Type B pancreatic cell (in vitro differentiated cells): Measurements from ENCODE around the gene FA2H. TPM values are rescaled to one million over a fixed set of nuclear protein-coding genes. Genes with fewer than 3 reads are reported as not detected.

Experiments
- DNase-seq: peaks from one replicate; pipeline ENCODE4 v3.0.0; 2021; ENCODE audit warnings: mixed read lengths; ENCODE audit not compliant: unreplicated experiment; ENCODE audit errors: extremely low spot score
- H3K27ac Mint-ChIP-seq: 2 replicates; pipeline ENCODE4 v1.8.0; 2021; ENCODE audit warnings: mild to moderate bottlenecking, mixed read lengths
- H3K27me3 Mint-ChIP-seq: 2 replicates; pipeline ENCODE4 v1.8.0; 2021; ENCODE audit warnings: mixed read lengths
- H3K36me3 Mint-ChIP-seq: 2 replicates; pipeline ENCODE4 v1.8.0; 2021; ENCODE audit warnings: mixed read lengths
- H3K4me1 Mint-ChIP-seq: one replicate; pipeline ENCODE4 v1.8.0; 2021; ENCODE audit warnings: mixed read lengths; ENCODE audit not compliant: unreplicated experiment
- H3K4me3 Mint-ChIP-seq: 2 replicates; pipeline ENCODE4 v1.8.0; 2021; ENCODE audit warnings: mild to moderate bottlenecking, mixed read lengths
- H3K9me3 Mint-ChIP-seq: 2 replicates; pipeline ENCODE4 v1.8.0; 2021; ENCODE audit warnings: mixed read lengths
- total RNA-seq: library from RNA; stranded (reverse); gene quantifications from 2 replicates; pipeline ENCODE4 v1.2.1, GENCODE V29; 2021; ENCODE audit warnings: low replicate concordance
- TF ChIP-seq, protein P1 (sequence below): fragments of 200-600 bp; sonication (generic); conservative IDR thresholded peaks from 2 replicates; pipeline ENCODE4 v1.5.0; 2021; ENCODE audit warnings: antibody characterized with exemption, mild to moderate bottlenecking

Gene FA2H
- total RNA-seq, 1 donor from 2014 or later: 5.0 TPM

DNA sequence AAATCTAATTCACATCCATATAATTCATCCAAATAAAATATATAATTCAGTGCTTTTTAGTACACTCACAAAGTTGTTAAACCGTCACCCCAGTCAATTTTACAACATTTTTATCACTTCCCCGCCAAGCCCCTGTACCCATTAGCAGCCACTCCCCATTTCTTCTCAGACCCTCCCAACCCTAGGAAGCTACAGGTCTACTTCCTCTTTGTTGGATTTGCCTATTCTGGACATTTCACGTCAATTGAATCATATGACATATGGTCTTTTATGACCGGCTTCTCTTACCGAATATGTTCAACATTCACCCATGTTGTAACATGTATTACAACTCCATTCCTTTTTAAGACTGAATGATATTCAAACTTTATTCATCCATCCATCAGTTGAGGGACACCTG is 54.0 kb downstream of the FA2H start:
- no peak overlapping the region for H3K27ac Mint-ChIP-seq
- no peaks in the 10 kb centered on the region for H3K4me1 Mint-ChIP-seq
- H3K4me3 Mint-ChIP-seq: no peak overlapping the region
- TF ChIP-seq, protein P1, sequence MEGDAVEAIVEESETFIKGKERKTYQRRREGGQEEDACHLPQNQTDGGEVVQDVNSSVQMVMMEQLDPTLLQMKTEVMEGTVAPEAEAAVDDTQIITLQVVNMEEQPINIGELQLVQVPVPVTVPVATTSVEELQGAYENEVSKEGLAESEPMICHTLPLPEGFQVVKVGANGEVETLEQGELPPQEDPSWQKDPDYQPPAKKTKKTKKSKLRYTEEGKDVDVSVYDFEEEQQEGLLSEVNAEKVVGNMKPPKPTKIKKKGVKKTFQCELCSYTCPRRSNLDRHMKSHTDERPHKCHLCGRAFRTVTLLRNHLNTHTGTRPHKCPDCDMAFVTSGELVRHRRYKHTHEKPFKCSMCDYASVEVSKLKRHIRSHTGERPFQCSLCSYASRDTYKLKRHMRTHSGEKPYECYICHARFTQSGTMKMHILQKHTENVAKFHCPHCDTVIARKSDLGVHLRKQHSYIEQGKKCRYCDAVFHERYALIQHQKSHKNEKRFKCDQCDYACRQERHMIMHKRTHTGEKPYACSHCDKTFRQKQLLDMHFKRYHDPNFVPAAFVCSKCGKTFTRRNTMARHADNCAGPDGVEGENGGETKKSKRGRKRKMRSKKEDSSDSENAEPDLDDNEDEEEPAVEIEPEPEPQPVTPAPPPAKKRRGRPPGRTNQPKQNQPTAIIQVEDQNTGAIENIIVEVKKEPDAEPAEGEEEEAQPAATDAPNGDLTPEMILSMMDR: no peak
- H3K27me3 Mint-ChIP-seq: no peaks in the 10 kb centered on the region
- no peaks in the 10 kb centered on the region for H3K36me3 Mint-ChIP-seq
- DNase-seq: no peak
- H3K9me3 Mint-ChIP-seq: no peaks in the 10 kb centered on the region

DNA sequence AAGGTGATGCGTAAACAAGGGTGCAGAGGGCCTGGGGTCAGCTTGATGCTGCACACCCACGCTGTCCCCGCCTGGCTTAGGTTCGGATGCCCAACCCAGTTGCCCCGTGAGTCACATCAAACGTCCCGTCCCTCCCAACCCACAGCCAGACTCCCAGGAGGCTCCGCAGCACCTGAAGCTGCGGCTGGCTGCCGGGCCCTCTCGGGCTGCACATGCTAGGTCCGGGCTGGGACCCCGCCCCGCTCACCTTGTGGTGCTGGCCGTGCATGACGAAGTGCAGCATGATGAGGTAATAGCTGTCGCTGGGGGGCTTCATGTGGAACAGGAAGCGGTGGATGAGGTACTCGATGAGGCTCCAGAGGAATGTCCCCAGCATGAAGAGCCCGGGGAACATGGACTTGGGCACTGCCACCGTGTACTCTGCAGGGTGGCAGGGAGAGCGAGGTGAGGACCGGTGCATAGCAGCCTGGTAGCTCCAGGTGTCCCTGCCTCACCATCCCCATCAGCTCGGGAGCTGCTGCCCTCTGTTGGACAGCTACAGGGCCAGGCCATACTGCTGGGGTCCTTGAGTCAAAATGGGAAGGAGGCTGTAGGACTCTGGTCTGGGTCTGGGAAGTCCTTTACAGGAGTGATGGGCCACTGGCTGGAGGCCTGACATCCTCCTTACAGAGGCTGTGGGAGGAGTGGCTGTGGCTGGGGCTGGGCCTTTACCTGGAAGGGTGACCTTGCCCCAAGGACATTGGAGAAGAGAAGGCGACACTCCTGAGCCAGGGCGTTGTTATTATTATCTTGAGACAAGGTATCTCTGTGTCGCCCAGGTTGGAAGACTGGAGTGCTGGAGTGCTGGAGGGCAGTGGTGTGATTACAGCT is 55.6 kb downstream of the FA2H start:
- Mint-ChIP-seq H3K4me1 (no peaks in the 10 kb centered on the region), H3K4me3 (no peak overlapping the region), H3K9me3 (no peaks in the 10 kb centered on the region), H3K36me3 (no peaks in the 10 kb centered on the region), H3K27ac (no peak overlapping the region), H3K27me3 (no peaks in the 10 kb centered on the region)
- TF ChIP-seq, protein P1: no peak
- DNase-seq: no peak

- no peak for DNase-seq
- no peaks in the 10 kb centered on the region for H3K27me3 Mint-ChIP-seq
- H3K27ac Mint-ChIP-seq: no peak overlapping the region
- H3K4me3 Mint-ChIP-seq: no peak overlapping the region
- H3K36me3 Mint-ChIP-seq: no peaks in the 10 kb centered on the region
- H3K9me3 Mint-ChIP-seq: no peaks in the 10 kb centered on the region
- H3K4me1 Mint-ChIP-seq: no peaks in the 10 kb centered on the region
- TF ChIP-seq, protein P1: no peak
Measured at GRCh38 chr16:74718140-74718539, 56.5 kb downstream of the FA2H start.

- no peaks in the 10 kb centered on the region for H3K27me3 Mint-ChIP-seq
- H3K27ac Mint-ChIP-seq: no peak overlapping the region
- H3K4me1 Mint-ChIP-seq: no peaks in the 10 kb centered on the region
- H3K9me3 Mint-ChIP-seq: no peaks in the 10 kb centered on the region
- H3K4me3 Mint-ChIP-seq: no peak overlapping the region
- H3K36me3 Mint-ChIP-seq: no peaks in the 10 kb centered on the region
- DNase-seq: no peak
- TF ChIP-seq, protein P1: no peak
Measured at GRCh38 chr16:74717367-74717766, 57.3 kb downstream of the FA2H start.

DNA sequence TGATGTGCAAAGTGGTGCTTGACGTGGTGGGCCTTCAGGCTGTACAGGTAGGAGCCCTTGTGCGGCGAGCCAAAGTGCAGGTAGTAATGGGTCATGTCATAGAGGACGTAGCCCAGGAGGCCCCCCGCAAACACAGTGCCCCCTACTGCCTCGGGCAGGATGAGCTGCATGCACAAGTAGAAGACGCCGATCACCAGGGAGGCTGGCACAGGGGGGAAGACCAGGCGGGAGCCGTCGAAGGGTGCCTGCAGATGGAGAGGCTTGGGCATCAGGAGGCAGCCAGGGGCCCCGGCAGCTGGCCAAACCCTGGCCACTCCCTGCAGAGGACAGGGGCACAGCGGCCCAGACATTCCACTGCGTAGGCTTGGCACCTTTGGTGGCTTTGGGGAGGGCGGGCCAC is 58.3 kb downstream of the FA2H start:
- H3K27me3 Mint-ChIP-seq: no peaks in the 10 kb centered on the region
- H3K36me3 Mint-ChIP-seq: no peaks in the 10 kb centered on the region
- no peaks in the 10 kb centered on the region for H3K9me3 Mint-ChIP-seq
- TF ChIP-seq, protein P1: no peak
- no peak overlapping the region for H3K27ac Mint-ChIP-seq
- no peak overlapping the region for H3K4me3 Mint-ChIP-seq
- no peaks in the 10 kb centered on the region for H3K4me1 Mint-ChIP-seq
- no peak for DNase-seq
